Right ventricle myocardium superior (tissue), 1 donor: ENCODE results near the gene CACNB4. TPM values are rescaled to one million over a fixed set of nuclear protein-coding genes. Genes with fewer than 3 reads are reported as not detected.
A peak's percentile ranks its signal among the peaks of the same experiment; 100 is the strongest.
"Not testable (repeated sequence)": the region's sequence is repeated elsewhere in the genome, so short reads cannot be mapped to it uniquely, and the experiment has no call there.

Experiments
- ATAC-seq: fragments of 200-7000 bp; cut with Tn5 transposase; one replicate; pipeline ENCODE4 v1.9.1; 2020; ENCODE audit warnings: mild to moderate bottlenecking; ENCODE audit not compliant: poor library complexity
- DNase-seq: peaks from one replicate; pipeline ENCODE4 v3.0.0-alpha.2; 2020
- intact Hi-C: fragments of 100-400 bp; cut with DNase I; formaldehyde crosslinking; loops from one replicate; pipeline ENCODE4 v1.11.2; 2022
- total RNA-seq: library from RNA; stranded (reverse); fragmentation: NEBNext Ultra II Directional; extraction: Animal tissue kit (Norgen Biotek cat#: 25700); gene quantifications from one replicate; pipeline ENCODE4 v1.2.1, GENCODE V29; 2021
- donor health status: DM: no; HTN: yes; CAD: no; lungs with severe emphysema.

The CACNB4 gene
- total RNA-seq, 1 donor from 2014 or later = 0.46 TPM

DNA sequence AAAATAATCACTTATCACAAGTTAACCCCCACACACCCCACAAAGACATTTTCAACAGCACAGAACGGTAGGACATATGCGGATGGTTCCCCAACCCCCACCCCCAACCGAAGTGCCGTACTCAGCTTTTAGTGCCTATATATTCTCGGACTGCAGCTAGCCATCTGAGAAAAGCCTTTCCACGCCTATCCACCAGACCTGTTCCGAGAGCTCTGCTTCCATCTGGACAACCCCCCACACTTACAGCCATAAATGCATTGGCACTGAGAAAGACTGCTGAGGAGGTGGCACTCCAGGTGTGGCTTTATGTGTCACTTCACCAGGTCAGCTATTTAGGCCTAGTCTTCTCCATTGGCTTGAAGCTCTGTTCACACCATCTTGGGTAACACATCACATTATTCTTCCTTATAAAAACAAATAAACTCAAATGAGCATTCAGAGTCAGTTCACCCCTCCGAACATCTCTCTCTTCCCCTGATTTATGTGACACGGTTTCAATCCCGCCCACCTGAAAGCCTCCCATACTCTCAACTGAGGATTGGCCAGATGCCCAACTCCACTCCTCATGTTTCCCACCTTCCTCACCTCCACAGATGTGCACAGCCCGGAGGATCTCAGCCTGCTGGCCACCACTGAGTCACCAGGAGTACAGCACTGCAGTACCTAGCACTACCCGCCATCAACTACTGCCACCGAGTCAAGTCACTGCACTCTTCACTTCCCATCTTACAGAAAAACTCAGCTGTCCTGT lies 127.4 kb downstream of the CACNB4 start:
- ATAC-seq (no peak), DNase-seq (no peak)
- intact Hi-C loops = no loop called here

GRCh38 chr2:151968770-151969470 lies 129.9 kb downstream of the CACNB4 start:
- ATAC-seq = no peak
- intact Hi-C loops = no loop called here
- no peak for DNase-seq

DNA sequence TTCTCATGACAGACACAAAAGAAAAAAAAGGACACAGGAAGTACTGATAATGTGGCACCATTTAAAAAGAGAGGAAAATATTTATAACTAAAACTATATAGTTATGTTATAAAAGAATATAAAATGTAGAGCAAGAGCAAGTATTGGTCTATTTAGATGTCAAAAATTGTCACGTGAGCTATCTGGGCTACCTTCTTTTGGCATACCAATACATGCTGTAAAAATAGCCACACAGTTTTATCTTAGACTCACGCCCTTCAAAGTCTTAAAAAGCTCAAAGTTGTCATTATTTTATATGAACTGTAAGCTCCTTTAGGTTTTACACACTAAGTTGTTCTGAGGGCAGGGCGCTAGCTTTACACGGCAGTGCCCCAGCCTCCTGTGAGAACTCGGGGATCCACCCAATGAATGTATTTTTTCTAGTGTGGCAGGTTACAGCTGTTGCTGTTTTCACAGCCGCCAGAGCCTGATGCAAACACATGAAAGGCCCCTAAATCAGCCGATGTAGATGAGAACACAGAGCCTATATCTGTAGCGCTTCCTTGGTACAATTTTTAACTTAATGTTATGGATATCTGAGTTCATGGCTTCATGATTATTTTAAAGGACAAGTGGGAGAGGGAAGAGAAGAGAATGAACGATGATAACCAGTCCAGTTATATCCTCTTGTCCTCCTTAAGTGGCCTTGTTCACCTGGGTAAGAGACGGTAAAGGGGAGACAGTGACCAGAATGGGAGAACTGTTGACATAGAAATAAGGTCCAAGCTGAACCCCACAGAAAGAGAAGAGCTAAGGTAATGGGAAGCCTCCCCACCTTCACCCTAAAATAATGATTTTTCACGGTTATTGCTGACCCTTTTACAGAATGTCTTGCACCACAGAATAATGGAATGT lies 130.8 kb downstream of the CACNB4 start:
- no peak for ATAC-seq
- no peak for DNase-seq
- intact Hi-C loops = no loop called here

DNA sequence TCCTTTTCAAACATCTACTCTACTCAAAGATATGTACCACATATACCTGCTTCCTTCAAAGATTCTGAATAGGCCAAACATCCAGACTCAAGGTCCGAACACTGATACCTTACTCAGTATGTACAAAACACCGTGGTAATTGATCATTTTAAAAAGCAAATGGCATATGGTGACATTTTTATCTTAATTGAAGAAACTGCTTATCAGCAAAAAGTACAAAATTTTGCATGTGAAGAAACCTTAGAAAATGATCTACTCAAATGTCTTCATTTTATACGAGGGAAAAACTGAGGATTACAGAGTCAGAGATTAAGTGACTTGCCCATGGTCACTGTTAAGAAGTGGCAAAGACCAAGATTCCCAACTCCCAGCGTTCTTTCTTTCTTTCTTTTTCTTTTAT lies 133.0 kb downstream of the CACNB4 start:
- no peak for ATAC-seq
- intact Hi-C loops = no loop called here

GRCh38 chr2:151961558-151961957 lies 137.3 kb downstream of the CACNB4 start:
- ATAC-seq = no peak
- intact Hi-C loops = no loop called here
- no peak for DNase-seq

More for the DNA sequence above, 133.0 kb downstream of the CACNB4 start:
- DNase-seq = no peak

DNA sequence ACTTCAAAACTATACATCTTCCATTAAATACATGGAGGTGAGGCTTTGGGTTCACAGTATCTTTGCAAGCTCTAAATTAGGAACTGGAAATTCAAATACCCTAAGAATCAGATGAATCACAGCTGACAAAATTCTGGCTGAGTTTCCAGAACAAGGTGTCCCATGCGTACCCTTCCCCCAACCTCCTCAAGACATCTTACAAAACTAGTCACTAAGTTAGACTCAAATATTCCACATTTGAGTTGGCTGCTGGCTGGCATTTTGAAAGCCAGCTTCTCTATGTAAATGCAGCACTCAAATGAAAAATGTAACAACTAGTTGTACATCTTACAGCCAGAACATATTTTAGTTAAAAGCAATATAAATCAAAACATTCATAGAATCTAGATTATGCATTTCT lies 139.6 kb downstream of the CACNB4 start:
- DNase-seq = no peak
- intact Hi-C loops = no loop called here
- ATAC-seq = no peak

DNA sequence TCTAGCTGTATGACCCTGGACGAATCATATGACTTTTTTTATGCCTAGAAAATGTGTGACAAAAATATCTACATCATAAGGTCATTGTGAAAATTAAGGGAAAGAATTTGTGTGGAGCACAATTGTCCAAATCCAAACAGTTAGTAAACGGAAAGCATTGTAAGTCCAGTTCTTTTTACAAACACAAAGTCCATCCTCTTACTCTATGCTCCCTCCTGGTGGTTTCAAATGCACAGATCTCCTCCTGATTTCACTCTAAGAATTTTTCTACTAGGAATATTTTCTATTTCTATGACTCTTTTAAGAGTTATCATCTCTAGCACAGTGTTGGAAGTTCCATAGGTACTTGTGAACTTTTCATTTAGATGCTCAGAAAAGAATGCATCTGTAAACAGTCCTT lies 145.4 kb downstream of the CACNB4 start:
- intact Hi-C loops = no loop called here

GRCh38 chr2:151952691-151953456 lies 146.0 kb downstream of the CACNB4 start:
- ATAC-seq = no peak
- no peak for DNase-seq
- intact Hi-C loops = no loop called here

More for the DNA sequence above, 145.4 kb downstream of the CACNB4 start:
- DNase-seq (no peak), ATAC-seq (no peak)

DNA sequence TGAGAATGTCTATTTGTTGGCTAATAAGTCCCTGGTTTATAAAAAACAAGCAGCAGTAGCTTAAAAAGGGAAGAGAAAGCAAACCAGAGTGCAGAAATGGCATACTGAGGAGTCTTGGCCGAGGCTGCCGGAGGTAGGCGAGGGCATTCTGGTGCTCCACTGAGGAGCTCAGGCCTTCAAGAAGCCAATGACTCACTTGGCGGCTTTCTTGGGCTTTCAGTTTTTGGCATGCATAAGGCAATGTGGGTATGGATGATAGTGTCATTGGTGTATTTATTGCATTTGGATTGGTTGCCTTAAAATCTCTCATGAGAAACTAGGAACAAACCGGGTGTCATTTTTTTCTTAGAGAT lies 151.1 kb downstream of the CACNB4 start:
- peak; percentile 45 for DNase-seq
- peak; percentile 76 for ATAC-seq
- intact Hi-C loops = no loop called here

DNA sequence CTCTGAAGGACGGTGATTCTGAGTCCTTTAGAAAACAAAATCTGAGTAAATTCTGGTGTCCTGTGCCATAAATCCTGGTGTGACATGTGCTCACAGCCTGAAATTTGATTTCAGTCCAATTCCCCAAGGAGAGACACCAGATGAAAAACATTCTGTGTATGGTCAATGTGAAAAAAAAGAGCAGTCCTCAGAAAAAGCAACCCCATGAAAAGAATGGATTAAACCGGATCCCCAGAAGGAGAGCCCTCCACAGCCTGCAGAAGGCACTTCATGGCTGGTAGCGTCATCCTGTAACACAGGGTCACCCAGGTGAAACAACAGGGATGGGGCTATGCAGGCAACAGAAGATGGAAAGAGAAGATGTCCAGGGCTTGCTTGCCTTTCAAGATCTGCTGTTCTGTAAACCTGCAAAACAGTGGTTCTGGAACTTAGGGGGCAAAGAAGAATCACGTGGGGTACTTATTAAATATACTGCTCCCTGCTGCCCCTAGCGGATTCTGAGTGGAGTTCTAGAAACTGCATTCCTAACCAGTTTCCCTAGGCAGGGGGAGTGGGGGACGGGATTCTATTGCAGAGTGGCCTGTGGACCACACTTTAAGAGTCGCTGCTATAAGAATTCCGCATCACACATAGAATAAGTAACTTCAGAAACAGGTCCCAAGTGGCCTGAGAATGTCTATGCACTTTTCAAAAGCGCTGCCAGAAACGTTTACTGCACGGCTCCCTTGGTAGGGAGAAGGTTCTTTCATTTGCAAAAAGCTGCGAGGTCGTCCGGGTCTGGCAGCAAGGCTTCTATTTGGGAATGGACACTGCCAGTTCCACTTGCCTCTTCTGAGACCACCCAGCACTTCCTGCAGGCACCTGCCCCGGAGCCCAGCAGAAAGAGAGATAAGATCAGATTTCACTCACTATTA lies 151.7 kb downstream of the CACNB4 start:
- DNase-seq = no peak
- intact Hi-C loops = no loop called here
- peak; percentile 84 for ATAC-seq

GRCh38 chr2:151946250-151946884 lies 152.5 kb downstream of the CACNB4 start:
- intact Hi-C loops = no loop called here
- ATAC-seq (no peak), DNase-seq (no peak)

DNA sequence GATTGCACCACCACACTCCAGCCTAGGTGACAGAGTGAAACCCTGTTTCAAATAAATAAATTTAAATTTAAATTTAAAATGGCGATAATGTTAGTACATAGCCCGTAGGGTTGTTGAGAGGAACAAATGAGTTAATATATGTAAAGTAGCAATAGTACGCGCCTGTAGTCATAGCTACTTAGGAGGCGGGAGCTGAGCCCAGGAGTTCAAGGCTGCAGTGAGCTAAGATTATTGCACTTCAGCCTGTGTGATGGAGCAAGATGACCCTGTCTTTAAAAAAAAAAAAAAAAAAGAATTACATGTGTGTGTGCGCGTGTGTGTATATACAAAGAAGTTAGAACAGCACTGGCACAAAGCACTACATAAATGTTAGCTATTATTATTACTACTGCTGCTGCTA lies 153.2 kb downstream of the CACNB4 start:
- intact Hi-C loops = no loop called here

DNA sequence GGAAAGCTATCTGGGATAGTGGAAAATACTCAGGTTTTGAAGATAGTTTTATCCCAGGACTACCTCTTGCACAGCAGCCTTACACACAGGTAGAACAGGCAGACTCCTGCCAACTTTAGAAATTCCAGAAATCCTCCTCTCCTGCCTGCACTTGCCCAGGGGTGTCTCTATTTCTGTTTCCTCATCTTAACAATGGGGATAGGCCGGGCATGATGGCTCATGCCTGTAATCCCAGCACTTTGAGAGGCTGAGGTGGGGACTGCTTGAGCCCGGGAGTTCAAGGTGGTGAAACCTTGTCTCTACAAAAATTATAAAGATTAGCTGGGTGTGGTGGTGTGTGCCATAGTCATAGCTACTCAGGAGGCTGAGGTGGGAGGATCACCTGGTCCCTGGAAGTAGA lies 153.7 kb downstream of the CACNB4 start:
- DNase-seq (no peak), ATAC-seq (no peak)
- intact Hi-C loops = no loop called here

More for the DNA sequence above, 153.2 kb downstream of the CACNB4 start:
- ATAC-seq (no peak), DNase-seq (no peak)

- no peak for ATAC-seq
- DNase-seq = no peak
- intact Hi-C loops = no loop called here
Observed at GRCh38 chr2:151943461-151943860, 155.4 kb downstream of the CACNB4 start.

DNA sequence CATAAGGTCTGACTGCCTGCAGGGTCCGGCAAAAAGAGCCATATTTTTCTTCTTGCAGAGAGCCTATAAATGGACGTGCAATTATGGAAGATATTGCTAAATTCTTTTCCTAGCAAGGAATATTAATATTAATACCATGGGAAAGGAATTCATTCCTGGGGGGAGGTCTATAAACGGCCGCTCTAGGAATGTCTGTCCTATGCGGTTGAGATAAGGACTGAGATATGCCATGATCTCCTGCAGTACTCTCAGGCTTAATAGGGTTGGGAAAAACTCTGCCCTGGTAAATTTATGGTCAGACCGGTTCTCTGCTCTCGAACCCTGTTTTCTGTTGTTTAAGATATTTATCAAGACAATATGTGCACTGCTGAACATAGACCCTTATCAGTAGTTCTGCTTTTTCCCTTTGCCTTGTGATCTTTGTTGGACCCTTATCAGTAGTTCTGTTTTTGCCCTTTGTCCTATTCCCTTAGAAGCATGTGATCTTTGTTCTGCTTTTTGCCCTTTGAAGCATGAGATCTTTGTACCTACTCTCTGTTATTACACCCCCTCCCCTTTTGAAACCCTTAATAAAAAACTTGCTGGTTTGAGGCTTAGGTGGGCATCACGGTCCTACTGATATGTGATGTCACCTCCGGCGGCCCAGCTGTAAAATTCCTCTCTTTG lies 156.2 kb downstream of the CACNB4 start:
- DNase-seq, intact Hi-C loops, ATAC-seq: not testable (repeated sequence)

- ATAC-seq = no peak
- intact Hi-C loops = no loop called here
- no peak for DNase-seq
Observed at GRCh38 chr2:151937966-151938365, 160.9 kb downstream of the CACNB4 start.

GRCh38 chr2:151936626-151937025 lies 162.2 kb downstream of the CACNB4 start:
- DNase-seq (no peak), ATAC-seq (no peak)
- intact Hi-C loops = no loop called here
